HEK293T (cell line): Measurements from ENCODE around the gene LHX4.

ENCODE experiments used
- CTCF ChIA-PET: fragments of 350-600 bp; formaldehyde crosslinking; extraction: SDS; loops from one replicate; lab custom pipeline; 2021; ENCODE audit warnings: antibody characterized with exemption, inconsistent platforms; lab: Yijun Ruan, JAX
- POLR2A ChIA-PET: fragments of 350-600 bp; formaldehyde crosslinking; extraction: SDS; loops from one replicate; lab custom pipeline; 2020; ENCODE audit warnings: antibody characterized with exemption, inconsistent platforms; lab: Yijun Ruan, JAX
- DNase-seq: peaks from one replicate; pipeline ENCODE4 v3.0.0; 2012; ENCODE audit warnings: mixed read lengths; ENCODE audit errors: extremely low spot score
- ARNT ChIP-seq: fragments of 450-650 bp; IDR thresholded peaks from 2 replicates; pipeline ENCODE4 v1.6.1; 2017; ENCODE audit warnings: mild to moderate bottlenecking
- BHLHE40 ChIP-seq: fragments of 450-650 bp; IDR thresholded peaks from 2 replicates; pipeline ENCODE4 v1.6.1; 2016; ENCODE audit warnings: mild to moderate bottlenecking, moderate library complexity, borderline replicate concordance
- CTBP1 ChIP-seq: fragments of 450-650 bp; IDR thresholded peaks from 2 replicates; pipeline ENCODE4 v1.6.1; 2016; ENCODE audit warnings: borderline replicate concordance
- ELF4 ChIP-seq: fragments of 450-650 bp; IDR thresholded peaks from 2 replicates; pipeline ENCODE4 v1.6.1; 2017; ENCODE audit warnings: antibody characterized with exemption
- FOXA1 ChIP-seq: fragments of 450-650 bp; IDR thresholded peaks from 2 replicates; pipeline ENCODE4 v1.6.1; 2016; ENCODE audit warnings: mild to moderate bottlenecking
- FOXK2 ChIP-seq: fragments of 450-650 bp; IDR thresholded peaks from 2 replicates; pipeline ENCODE4 v1.6.1; 2016; ENCODE audit warnings: mild to moderate bottlenecking
- FOXM1 ChIP-seq: fragments of 450-650 bp; IDR thresholded peaks from 2 replicates; pipeline ENCODE4 v1.6.1; 2017; ENCODE audit warnings: mild to moderate bottlenecking, borderline replicate concordance
- HDGF ChIP-seq: fragments of 450-650 bp; IDR thresholded peaks from 2 replicates; pipeline ENCODE4 v1.6.1; 2017; ENCODE audit warnings: antibody characterized with exemption, borderline replicate concordance
- L3MBTL2 ChIP-seq: fragments of 450-650 bp; conservative IDR thresholded peaks from 2 replicates; pipeline ENCODE4 v1.6.1; 2016; ENCODE audit warnings: mild to moderate bottlenecking
- LEF1 ChIP-seq: fragments of 450-650 bp; IDR thresholded peaks from 2 replicates; pipeline ENCODE4 v1.6.1; 2017; ENCODE audit warnings: mild to moderate bottlenecking, borderline replicate concordance
- NFRKB ChIP-seq: fragments of 450-650 bp; IDR thresholded peaks from 2 replicates; pipeline ENCODE4 v1.6.1; 2016; ENCODE audit warnings: mild to moderate bottlenecking, moderate library complexity
- SP1 ChIP-seq: fragments of 450-650 bp; IDR thresholded peaks from 2 replicates; pipeline ENCODE4 v1.6.1; 2017
- SUZ12 ChIP-seq: fragments of 450-650 bp; IDR thresholded peaks from 2 replicates; pipeline ENCODE4 v1.6.1; 2016; ENCODE audit warnings: mild to moderate bottlenecking
- TARDBP ChIP-seq: fragments of 450-650 bp; IDR thresholded peaks from 2 replicates; pipeline ENCODE4 v1.6.1; 2016
- ZNF384 ChIP-seq: fragments of 450-650 bp; IDR thresholded peaks from 2 replicates; pipeline ENCODE4 v1.6.1; 2016
- TF ChIP-seq, protein P1 (sequence below): fragments of 450-650 bp; IDR thresholded peaks from 2 replicates; pipeline ENCODE4 v1.6.1; 2016

LHX4 gene

GRCh38 chr1:180237869-180238476, 7.9 kb downstream of the LHX4 start:
- CTCF ChIA-PET, result no interaction called here
- TF ChIP-seq L3MBTL2 (no peak), BHLHE40 (no peak), ELF4 (no peak), FOXM1 (no peak), SP1 (no peak), FOXA1 (no peak), LEF1 (no peak), TARDBP (no peak), CTBP1 (no peak), FOXK2 (no peak), ZNF384 (no peak)
- POLR2A ChIA-PET, result no interaction called here
- no peak for DNase-seq

- ChIA-PET CTCF (interaction anchor here (1.2 kb wide), 1 partner anchor 7 kb away, joined by 3 read pairs; no protein-coding TSS in a partner anchor), POLR2A (no interaction called here)
- TF ChIP-seq ARNT, result no peak
- no peak for TF ChIP-seq TARDBP
- TF ChIP-seq, protein P1, sequence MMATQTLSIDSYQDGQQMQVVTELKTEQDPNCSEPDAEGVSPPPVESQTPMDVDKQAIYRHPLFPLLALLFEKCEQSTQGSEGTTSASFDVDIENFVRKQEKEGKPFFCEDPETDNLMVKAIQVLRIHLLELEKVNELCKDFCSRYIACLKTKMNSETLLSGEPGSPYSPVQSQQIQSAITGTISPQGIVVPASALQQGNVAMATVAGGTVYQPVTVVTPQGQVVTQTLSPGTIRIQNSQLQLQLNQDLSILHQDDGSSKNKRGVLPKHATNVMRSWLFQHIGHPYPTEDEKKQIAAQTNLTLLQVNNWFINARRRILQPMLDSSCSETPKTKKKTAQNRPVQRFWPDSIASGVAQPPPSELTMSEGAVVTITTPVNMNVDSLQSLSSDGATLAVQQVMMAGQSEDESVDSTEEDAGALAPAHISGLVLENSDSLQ, result no peak
- TF ChIP-seq ZNF384, result no peak
- no peak for TF ChIP-seq SUZ12
- TF ChIP-seq BHLHE40, result no peak
- TF ChIP-seq HDGF, result no peak
- DNase-seq, result no peak
These were observed 8.6 kb downstream of the LHX4 start for GRCh38 chr1:180238675-180239074.

- POLR2A ChIA-PET, result no interaction called here
- TF ChIP-seq L3MBTL2 (no peak), BHLHE40 (no peak), FOXK2 (no peak), ELF4 (no peak), SP1 (no peak), HDGF (no peak), LEF1 (no peak), CTBP1 (no peak), NFRKB (no peak), FOXM1 (no peak), TARDBP (no peak), SUZ12 (no peak), FOXA1 (no peak), ARNT (no peak), ZNF384 (no peak)
- TF ChIP-seq, protein P1, result no peak
- CTCF ChIA-PET, result interaction anchor here (1.2 to 1.3 kb wide), 2 partner anchors 8 to 21 kb away, joined by 3 to 4 read pairs; no protein-coding TSS in a partner anchor
- no peak for DNase-seq
These were observed 9.4 kb downstream of the LHX4 start for GRCh38 chr1:180239145-180240096.

- TF ChIP-seq BHLHE40, result no peak
- TF ChIP-seq, protein P1, result no peak
- DNase-seq, result no peak
- ChIA-PET CTCF (interaction anchor here (0.6 to 1.5 kb wide), 3 partner anchors 11 to 243 kb away, joined by 3 to 8 read pairs (median 5); no protein-coding TSS in a partner anchor), POLR2A (interaction anchor here (1.4 kb wide), 1 partner anchor 260 kb away, joined by 4 read pairs; no protein-coding TSS in a partner anchor)
These were observed 11.9 kb downstream of the LHX4 start for GRCh38 chr1:180241716-180242544.

GRCh38 chr1:180243517-180244221, 13.6 kb downstream of the LHX4 start:
- TF ChIP-seq, protein P1, result no peak
- TF ChIP-seq CTBP1, result no peak
- no peak for TF ChIP-seq FOXK2
- TF ChIP-seq FOXM1, result no peak
- no peak for TF ChIP-seq TARDBP
- no peak for TF ChIP-seq HDGF
- TF ChIP-seq SP1, result no peak
- no peak for TF ChIP-seq LEF1
- TF ChIP-seq ELF4, result no peak
- TF ChIP-seq L3MBTL2, result no peak
- TF ChIP-seq ARNT, result no peak
- no peak for TF ChIP-seq BHLHE40
- no peak for TF ChIP-seq NFRKB
- no peak for TF ChIP-seq SUZ12
- no peak for TF ChIP-seq FOXA1
- TF ChIP-seq ZNF384, result no peak
- CTCF ChIA-PET, result interaction anchor here (1.3 to 2.3 kb wide), 2 partner anchors 12 to 56 kb away, joined by 5 read pairs; no protein-coding TSS in a partner anchor
- POLR2A ChIA-PET, result no interaction called here
- DNase-seq, result no peak
